BJ (cell line): Measurements from ENCODE around the gene LUZP1. TPM values are rescaled to one million over a fixed set of nuclear protein-coding genes. Genes with fewer than 3 reads are reported as not detected.

Experiments
- CTCF ChIA-PET: fragments of 350-600 bp; formaldehyde crosslinking; extraction: SDS; loops from one replicate; lab custom pipeline; 2021; ENCODE audit warnings: antibody characterized with exemption, inconsistent platforms; lab: Yijun Ruan, JAX
- POLR2A ChIA-PET: fragments of 300-600 bp; sonication (Branson Sonifier 250); formaldehyde crosslinking; extraction: SDS; loops from one replicate; lab custom pipeline; 2021; ENCODE audit warnings: antibody characterized with exemption; lab: Charles Lee
- DNase-seq: peaks from one replicate; pipeline ENCODE4 v3.0.0-alpha.2; 2011; ENCODE audit warnings: low read depth
- H3K27me3 ChIP-seq: 2 replicates; pipeline ENCODE4 v1.6.0; 2011; ENCODE audit warnings: low read length; ENCODE audit not compliant: control insufficient read depth, insufficient read depth
- H3K36me3 ChIP-seq: 2 replicates; pipeline ENCODE4 v1.5.1; 2011; ENCODE audit warnings: low read length; ENCODE audit not compliant: control insufficient read depth, insufficient read depth
- H3K4me3 ChIP-seq: 2 replicates; pipeline ENCODE4 v1.5.1; 2011; ENCODE audit warnings: low read depth, mild to moderate bottlenecking, control low read depth, low read length
- polyA plus RNA-seq: library from polyadenylated mRNA; depleted of rRNA; stranded (reverse); fragments of >200 nt; gene quantifications from 2 replicates; pipeline ENCODE4 v1.2.3, GENCODE V29; 2011
- TF ChIP-seq, protein P1 (sequence below): IDR thresholded peaks from 2 replicates; pipeline ENCODE4 v1.5.1; 2011; ENCODE audit warnings: low read depth, mild to moderate bottlenecking, control low read depth, inconsistent platforms, low read length, moderate library complexity; ENCODE audit not compliant: insufficient read depth

LUZP1 gene
- polyA plus RNA-seq, 1 experiment: 22.0 TPM

GRCh38 chr1:23074012-23074411 is 94.6 kb downstream of the LUZP1 start:
- Histone ChIP-seq H3K36me3 (peaks cover 4% of the 10 kb centered on the region), H3K4me3 (no peak overlapping the region), H3K27me3 (no peaks in the 10 kb centered on the region)
- POLR2A ChIA-PET: no interaction called here
- TF ChIP-seq, protein P1, sequence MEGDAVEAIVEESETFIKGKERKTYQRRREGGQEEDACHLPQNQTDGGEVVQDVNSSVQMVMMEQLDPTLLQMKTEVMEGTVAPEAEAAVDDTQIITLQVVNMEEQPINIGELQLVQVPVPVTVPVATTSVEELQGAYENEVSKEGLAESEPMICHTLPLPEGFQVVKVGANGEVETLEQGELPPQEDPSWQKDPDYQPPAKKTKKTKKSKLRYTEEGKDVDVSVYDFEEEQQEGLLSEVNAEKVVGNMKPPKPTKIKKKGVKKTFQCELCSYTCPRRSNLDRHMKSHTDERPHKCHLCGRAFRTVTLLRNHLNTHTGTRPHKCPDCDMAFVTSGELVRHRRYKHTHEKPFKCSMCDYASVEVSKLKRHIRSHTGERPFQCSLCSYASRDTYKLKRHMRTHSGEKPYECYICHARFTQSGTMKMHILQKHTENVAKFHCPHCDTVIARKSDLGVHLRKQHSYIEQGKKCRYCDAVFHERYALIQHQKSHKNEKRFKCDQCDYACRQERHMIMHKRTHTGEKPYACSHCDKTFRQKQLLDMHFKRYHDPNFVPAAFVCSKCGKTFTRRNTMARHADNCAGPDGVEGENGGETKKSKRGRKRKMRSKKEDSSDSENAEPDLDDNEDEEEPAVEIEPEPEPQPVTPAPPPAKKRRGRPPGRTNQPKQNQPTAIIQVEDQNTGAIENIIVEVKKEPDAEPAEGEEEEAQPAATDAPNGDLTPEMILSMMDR: no peak
- DNase-seq: no peak
- CTCF ChIA-PET: interaction anchor here (0.6 to 1.0 kb wide), 3 partner anchors 110 to 1339 kb away, joined by 3 to 4 read pairs (median 3); no protein-coding TSS in a partner anchor

DNA sequence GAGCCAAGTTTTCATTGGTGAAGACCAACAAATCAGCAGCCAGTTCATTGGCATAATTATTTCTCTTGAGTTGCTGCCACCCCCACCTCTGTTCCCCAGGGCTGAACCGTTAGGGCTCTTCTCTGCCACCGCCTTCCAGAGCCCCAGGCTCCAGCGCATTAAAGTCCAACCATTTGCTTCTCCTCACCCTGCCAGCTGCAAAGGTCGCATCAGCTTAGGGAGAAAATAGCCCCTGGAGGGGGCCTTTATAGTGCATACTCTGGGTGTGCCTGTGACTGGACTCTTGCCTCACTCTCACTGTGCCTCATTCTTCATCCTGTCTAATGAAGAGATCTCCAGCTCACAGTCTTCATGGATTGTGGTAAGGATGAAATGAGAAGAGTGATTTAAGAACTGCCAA is 99.0 kb downstream of the LUZP1 start:
- POLR2A ChIA-PET: no interaction called here
- no peak for DNase-seq
- Histone ChIP-seq H3K4me3 (no peak overlapping the region), H3K27me3 (no peaks in the 10 kb centered on the region), H3K36me3 (peaks cover 4% of the 10 kb centered on the region)
- CTCF ChIA-PET: interaction anchor here (1.4 kb wide), 2 partner anchors 11 to 30 kb away, joined by 3 to 4 read pairs; no protein-coding TSS in a partner anchor
- TF ChIP-seq, protein P1: no peak

GRCh38 chr1:23069149-23069548 is 99.5 kb downstream of the LUZP1 start:
- Histone ChIP-seq H3K4me3 (no peak overlapping the region), H3K27me3 (no peaks in the 10 kb centered on the region), H3K36me3 (peaks cover 4% of the 10 kb centered on the region)
- ChIA-PET POLR2A (interaction anchor here (0.6 kb wide), 1 partner anchor 38 kb away, joined by 4 read pairs; no protein-coding TSS in a partner anchor), CTCF (interaction anchor here (1.4 kb wide), 1 partner anchor 30 kb away, joined by 3 read pairs; no protein-coding TSS in a partner anchor)
- TF ChIP-seq, protein P1: no peak
- DNase-seq: no peak

- Histone ChIP-seq H3K4me3 (no peak overlapping the region), H3K27me3 (no peaks in the 10 kb centered on the region), H3K36me3 (peaks cover 2% of the 10 kb centered on the region)
- TF ChIP-seq, protein P1: no peak
- CTCF ChIA-PET: interaction anchor here (0.6 kb wide), 1 partner anchor 100 kb away, joined by 3 read pairs; no protein-coding TSS in a partner anchor
- no peak for DNase-seq
- POLR2A ChIA-PET: no interaction called here
Observed at GRCh38 chr1:23066075-23066474, 102.6 kb downstream of the LUZP1 start.

- ChIA-PET CTCF (no interaction called here), POLR2A (no interaction called here)
- Histone ChIP-seq H3K27me3 (no peaks in the 10 kb centered on the region), H3K4me3 (no peak overlapping the region), H3K36me3 (peaks cover 2% of the 10 kb centered on the region)
- TF ChIP-seq, protein P1: no peak
- DNase-seq: no peak
Observed at GRCh38 chr1:23065385-23065784, 103.3 kb downstream of the LUZP1 start.
